Esophagus muscularis mucosa (tissue), 4 donors: ENCODE measurements around the gene MAP3K2. TPM values are rescaled to one million over a fixed set of nuclear protein-coding genes. Genes with fewer than 3 reads are reported as not detected.

ENCODE experiments used
- DNase-seq: peaks from one replicate; pipeline ENCODE4 v3.0.0-alpha.2; 2017; ENCODE audit errors: extremely low spot score
- H3K27ac ChIP-seq, 4 donors: fragments of 200-600 bp; sonication (generic); replicated peaks in 1 of 4; 1 replicate in 3 of 4; 2 replicates in 1 of 4; pipeline ENCODE4 v1.5.1; 2016 to 2019; ENCODE audit warnings: mild to moderate bottlenecking in 1 of 4
- H3K27me3 ChIP-seq, 4 donors: fragments of 200-600 bp; sonication (generic); one replicate each; pipeline versions ENCODE4 v1.5.1 to v1.6.0; 2016 to 2019
- H3K36me3 ChIP-seq, 4 donors: fragments of 200-600 bp; sonication (generic); one replicate each; pipeline ENCODE4 v1.5.1; 2016 to 2019
- H3K4me1 ChIP-seq, 4 donors: fragments of 200-600 bp; sonication (generic); one replicate each; pipeline ENCODE4 v1.5.1; 2016 to 2019
- H3K4me3 ChIP-seq, 4 donors: fragments of 200-600 bp; sonication (generic); 1 replicate in 2 of 4; 2 replicates in 2 of 4; pipeline ENCODE4 v1.5.1; 2016 to 2019; ENCODE audit warnings: mild to moderate bottlenecking in 4 of 4, moderate library complexity in 1 of 4
- H3K9me3 ChIP-seq, 4 donors: fragments of 200-600 bp; sonication (generic); 1 replicate in 3 of 4; 2 replicates in 1 of 4; pipeline ENCODE4 v1.5.1; 2016 to 2019
- EP300 ChIP-seq: sonication (generic); formaldehyde crosslinking; IDR thresholded peaks from one replicate; pipeline ENCODE4 v1.6.1; 2017; ENCODE audit warnings: antibody characterized with exemption
- POLR2A ChIP-seq: fragments of 450-650 bp; IDR thresholded peaks from one replicate; pipeline ENCODE4 v1.6.1; 2017; ENCODE audit warnings: antibody characterized with exemption, moderate library complexity, mild to moderate bottlenecking, low read depth
- POLR2AphosphoS5 ChIP-seq, 2 donors: sonication (generic); formaldehyde crosslinking; IDR thresholded peaks; one replicate each; pipeline ENCODE4 v1.6.1; 2017; ENCODE audit warnings: antibody characterized with exemption in 2 of 2
- WGBS: methylation state at CpG from one replicate; pipeline ENCODE4 v1.1.5; 2018; 5-methylcytosine and 5-hydroxymethylcytosine counted together
- intact Hi-C: fragments of 100-400 bp; cut with DNase I; formaldehyde crosslinking; loops from one replicate; pipeline ENCODE4 v1.15.1; 2023
- total RNA-seq, 4 donors: library from RNA; depleted of rRNA; stranded (reverse); fragments of >200 nt; gene quantifications; one replicate each; pipeline versions ENCODE4 v1.1.0 to v1.2.1, GENCODE V29; 2016
- TF ChIP-seq, protein P1 (sequence below), 3 experiments: fragments of 200-600 bp in 2 of 3; fragments of 450-650 bp in 1 of 3; sonication (generic) in 2 of 3; IDR thresholded peaks; one replicate each; pipeline ENCODE4 v1.5.1; 2017 to 2019; ENCODE audit warnings: antibody characterized with exemption in 3 of 3, mild to moderate bottlenecking in 2 of 3, moderate library complexity in 1 of 3

MAP3K2 gene
- total RNA-seq, 4 donors from 2014 or later, result 51.4 to 68.6 (median 66.2) TPM

DNA sequence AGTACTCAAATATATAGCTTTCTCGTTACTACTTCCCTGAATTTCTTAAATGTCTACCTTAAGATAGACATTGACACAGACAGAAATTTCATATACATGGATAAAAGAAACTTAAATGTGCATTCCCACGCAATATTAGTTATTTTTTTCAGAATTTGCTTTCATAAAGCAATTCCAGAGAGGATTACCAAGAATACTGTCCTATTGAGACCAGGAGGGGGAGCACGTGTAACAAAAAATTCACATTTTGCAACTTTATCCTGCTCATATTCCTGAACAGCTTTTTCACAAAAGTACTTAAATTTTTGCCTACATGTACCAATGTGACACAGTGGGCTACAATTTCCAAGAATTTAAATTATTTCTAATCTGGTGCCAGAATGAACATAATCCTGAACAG, 63.1 kb downstream of the MAP3K2 start:
- H3K36me3 ChIP-seq, result peaks cover 35 to 90% (median 65%) of the 10 kb centered on the region in 4 donors

DNA sequence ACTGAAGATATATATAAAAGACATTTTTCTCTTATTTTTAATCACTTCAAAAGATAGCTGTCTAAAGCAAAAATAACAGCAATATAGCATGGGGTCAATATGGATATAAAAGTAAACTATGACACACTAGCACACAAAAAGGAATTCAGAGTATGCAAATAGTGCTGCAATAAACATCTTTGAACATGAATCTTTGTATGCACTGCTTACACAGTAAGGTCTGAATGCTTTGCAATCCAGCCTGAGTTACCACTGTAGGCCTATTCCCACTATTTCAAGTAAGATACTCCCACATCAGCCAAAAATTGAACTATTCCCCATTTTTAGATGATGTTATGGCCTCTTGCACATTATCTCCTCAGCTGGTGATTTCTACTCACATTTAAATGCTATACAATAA, 66.5 kb downstream of the MAP3K2 start:
- intact Hi-C loops, result no loop called here

More for the DNA sequence above, 63.1 kb downstream of the MAP3K2 start:
- H3K9me3 ChIP-seq, result peaks cover 0 to 5% (median 0%) of the 10 kb centered on the region in 4 donors
- WGBS, result 41% methylated on average over 3 of the region's 3 CpGs
- peaks cover 0 to 10% (median 8%) of the 10 kb centered on the region in 4 donors for H3K4me1 ChIP-seq
- DNase-seq, result no peak
- H3K27me3 ChIP-seq, result no peaks in the 10 kb centered on the region
- H3K4me3 ChIP-seq, result no peak overlapping the region
- intact Hi-C loops, result loop anchor here (2.0 to 5.0 kb wide), 2 partner anchors 93 to 154 kb away; partner anchors contain the start of gene PROC
- no peak overlapping the region for H3K27ac ChIP-seq
- TF ChIP-seq, protein P1, sequence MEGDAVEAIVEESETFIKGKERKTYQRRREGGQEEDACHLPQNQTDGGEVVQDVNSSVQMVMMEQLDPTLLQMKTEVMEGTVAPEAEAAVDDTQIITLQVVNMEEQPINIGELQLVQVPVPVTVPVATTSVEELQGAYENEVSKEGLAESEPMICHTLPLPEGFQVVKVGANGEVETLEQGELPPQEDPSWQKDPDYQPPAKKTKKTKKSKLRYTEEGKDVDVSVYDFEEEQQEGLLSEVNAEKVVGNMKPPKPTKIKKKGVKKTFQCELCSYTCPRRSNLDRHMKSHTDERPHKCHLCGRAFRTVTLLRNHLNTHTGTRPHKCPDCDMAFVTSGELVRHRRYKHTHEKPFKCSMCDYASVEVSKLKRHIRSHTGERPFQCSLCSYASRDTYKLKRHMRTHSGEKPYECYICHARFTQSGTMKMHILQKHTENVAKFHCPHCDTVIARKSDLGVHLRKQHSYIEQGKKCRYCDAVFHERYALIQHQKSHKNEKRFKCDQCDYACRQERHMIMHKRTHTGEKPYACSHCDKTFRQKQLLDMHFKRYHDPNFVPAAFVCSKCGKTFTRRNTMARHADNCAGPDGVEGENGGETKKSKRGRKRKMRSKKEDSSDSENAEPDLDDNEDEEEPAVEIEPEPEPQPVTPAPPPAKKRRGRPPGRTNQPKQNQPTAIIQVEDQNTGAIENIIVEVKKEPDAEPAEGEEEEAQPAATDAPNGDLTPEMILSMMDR (IDR thresholded peaks at IDR 0.05), result peak; percentile 60 to 67 (median 64)
- no peak for TF ChIP-seq POLR2AphosphoS5 (IDR thresholded peaks at IDR 0.05)

DNA sequence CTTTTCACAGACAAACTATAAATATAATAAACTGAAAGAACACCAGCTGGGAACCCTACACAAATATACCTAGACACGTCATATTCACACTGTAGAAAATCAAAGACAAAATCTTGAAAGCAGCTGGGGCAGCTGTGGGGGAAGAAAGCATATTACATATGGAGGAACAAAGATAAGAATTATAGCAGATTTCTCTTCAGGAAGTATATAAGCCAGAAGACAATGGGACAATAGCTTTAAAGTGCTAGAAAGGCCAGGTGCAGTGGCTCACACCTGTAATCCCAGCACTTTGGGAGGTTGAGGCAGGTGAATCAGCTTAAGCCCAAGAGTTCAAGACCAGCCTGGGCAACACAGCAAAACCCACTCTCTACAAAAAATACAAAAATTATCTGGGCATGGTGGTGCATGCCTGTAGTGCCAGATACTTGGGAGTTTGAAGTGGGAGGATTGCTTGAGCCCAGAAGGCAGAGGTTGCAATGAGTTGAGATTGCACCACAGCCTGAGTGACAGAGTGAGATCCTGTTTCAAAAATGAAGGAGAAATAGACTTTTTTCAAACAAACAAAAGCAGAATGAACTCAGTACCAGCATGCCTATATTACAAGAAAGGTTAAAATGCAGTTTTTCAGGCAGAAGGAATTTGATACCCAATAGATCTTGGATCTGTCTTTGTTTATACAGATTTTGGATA, 67.0 kb downstream of the MAP3K2 start:
- Histone ChIP-seq H3K27me3 (no peaks in the 10 kb centered on the region), H3K4me3 (no peak overlapping the region), H3K9me3 (peaks cover 0 to 5% (median 0%) of the 10 kb centered on the region in 4 donors), H3K36me3 (peaks cover 42 to 91% (median 78%) of the 10 kb centered on the region in 4 donors), H3K27ac (no peak overlapping the region), H3K4me1 (peaks cover 0 to 10% (median 8%) of the 10 kb centered on the region in 4 donors)
- DNase-seq, result no peak
- TF ChIP-seq POLR2A (no peak), POLR2AphosphoS5 (IDR thresholded peaks at IDR 0.05) (no peak), EP300 (no peak)
- TF ChIP-seq, protein P1 (IDR thresholded peaks at IDR 0.05), result no peak
- 100% methylated on average over 1 of the region's 1 CpG for WGBS
- intact Hi-C loops, result no loop called here

More for the DNA sequence above, 66.5 kb downstream of the MAP3K2 start:
- Histone ChIP-seq H3K4me1 (peaks cover 0 to 10% (median 8%) of the 10 kb centered on the region in 4 donors), H3K9me3 (peaks cover 0 to 5% (median 0%) of the 10 kb centered on the region in 4 donors), H3K27ac (no peak overlapping the region), H3K27me3 (no peaks in the 10 kb centered on the region), H3K36me3 (peaks cover 42 to 91% (median 72%) of the 10 kb centered on the region in 4 donors), H3K4me3 (no peak overlapping the region)
- TF ChIP-seq, protein P1 (IDR thresholded peaks at IDR 0.05), result no peak
- TF ChIP-seq POLR2A (no peak), POLR2AphosphoS5 (IDR thresholded peaks at IDR 0.05) (no peak), EP300 (no peak)
- DNase-seq, result no peak

DNA sequence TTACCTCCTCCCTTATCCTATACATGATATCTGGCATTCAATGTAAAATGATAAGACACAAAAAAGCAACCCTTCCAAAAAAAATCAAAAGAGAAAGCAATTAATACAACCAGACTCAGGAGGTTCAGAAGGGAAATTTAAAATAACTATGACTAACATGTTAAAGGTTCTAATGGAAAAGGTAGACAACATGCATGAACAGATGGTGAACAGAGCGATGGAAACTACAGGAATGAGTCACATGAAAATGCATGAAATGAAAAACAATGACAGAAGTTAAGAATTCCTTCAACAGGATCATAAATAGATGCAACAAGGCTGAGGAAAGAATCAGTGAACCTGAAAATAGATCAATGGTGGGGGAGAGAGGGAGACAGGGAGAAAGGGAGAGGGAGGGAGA, 67.7 kb downstream of the MAP3K2 start:
- Histone ChIP-seq H3K27ac (no peak overlapping the region), H3K36me3 (peaks cover 44 to 91% (median 78%) of the 10 kb centered on the region in 4 donors), H3K9me3 (peaks cover 0 to 5% (median 0%) of the 10 kb centered on the region in 4 donors), H3K4me3 (no peak overlapping the region), H3K27me3 (no peaks in the 10 kb centered on the region), H3K4me1 (peaks cover 0 to 10% (median 8%) of the 10 kb centered on the region in 4 donors)
- 100% methylated on average over 1 of the region's 1 CpG for WGBS
- intact Hi-C loops, result no loop called here
- TF ChIP-seq POLR2AphosphoS5 (IDR thresholded peaks at IDR 0.05) (no peak), EP300 (no peak), POLR2A (no peak)
- TF ChIP-seq, protein P1 (IDR thresholded peaks at IDR 0.05), result no peak
- DNase-seq, result no peak
